ENCODE measurements around the gene IGF2BP2.

The IGF2BP2 gene

GRCh38 chr3:185764163-185764979, 60.5 kb downstream of the IGF2BP2 start:
- DNase-seq (ENCODE audit: low spot score): no peak
- TF ChIP-seq, protein P1, sequence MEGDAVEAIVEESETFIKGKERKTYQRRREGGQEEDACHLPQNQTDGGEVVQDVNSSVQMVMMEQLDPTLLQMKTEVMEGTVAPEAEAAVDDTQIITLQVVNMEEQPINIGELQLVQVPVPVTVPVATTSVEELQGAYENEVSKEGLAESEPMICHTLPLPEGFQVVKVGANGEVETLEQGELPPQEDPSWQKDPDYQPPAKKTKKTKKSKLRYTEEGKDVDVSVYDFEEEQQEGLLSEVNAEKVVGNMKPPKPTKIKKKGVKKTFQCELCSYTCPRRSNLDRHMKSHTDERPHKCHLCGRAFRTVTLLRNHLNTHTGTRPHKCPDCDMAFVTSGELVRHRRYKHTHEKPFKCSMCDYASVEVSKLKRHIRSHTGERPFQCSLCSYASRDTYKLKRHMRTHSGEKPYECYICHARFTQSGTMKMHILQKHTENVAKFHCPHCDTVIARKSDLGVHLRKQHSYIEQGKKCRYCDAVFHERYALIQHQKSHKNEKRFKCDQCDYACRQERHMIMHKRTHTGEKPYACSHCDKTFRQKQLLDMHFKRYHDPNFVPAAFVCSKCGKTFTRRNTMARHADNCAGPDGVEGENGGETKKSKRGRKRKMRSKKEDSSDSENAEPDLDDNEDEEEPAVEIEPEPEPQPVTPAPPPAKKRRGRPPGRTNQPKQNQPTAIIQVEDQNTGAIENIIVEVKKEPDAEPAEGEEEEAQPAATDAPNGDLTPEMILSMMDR (IDR thresholded peaks at IDR 0.05; ENCODE audit: poor library complexity, severe bottlenecking): no peak
- ATAC-seq (ENCODE audit: low read depth): no peak
- Histone ChIP-seq H3K4me1 (ENCODE audit: insufficient read depth, poor library complexity, severe bottlenecking) (peaks cover 82% of the 10 kb centered on the region), H3K9me3 (ENCODE audit: severe bottlenecking) (no peaks in the 10 kb centered on the region), H3K36me3 (ENCODE audit: low read depth) (no peaks in the 10 kb centered on the region), H3K4me3 (ENCODE audit: severe bottlenecking) (no peak overlapping the region), H3K27ac (ENCODE audit: poor library complexity, severe bottlenecking) (peak overlapping the region; percentile 23), H3K27me3 (ENCODE audit: insufficient read depth, poor library complexity, severe bottlenecking) (no peaks in the 10 kb centered on the region)

GRCh38 chr3:185763347-185764005, 61.4 kb downstream of the IGF2BP2 start:
- Histone ChIP-seq H3K27ac (ENCODE audit: poor library complexity, severe bottlenecking) (peak overlapping the region; percentile 23), H3K9me3 (ENCODE audit: severe bottlenecking) (no peaks in the 10 kb centered on the region), H3K4me1 (ENCODE audit: insufficient read depth, poor library complexity, severe bottlenecking) (peaks cover 91% of the 10 kb centered on the region), H3K4me3 (ENCODE audit: severe bottlenecking) (no peak overlapping the region), H3K27me3 (ENCODE audit: insufficient read depth, poor library complexity, severe bottlenecking) (no peaks in the 10 kb centered on the region), H3K36me3 (ENCODE audit: low read depth) (peaks cover 6% of the 10 kb centered on the region)
- DNase-seq (ENCODE audit: low spot score) (no peak), ATAC-seq (ENCODE audit: low read depth) (no peak)
- TF ChIP-seq, protein P1 (IDR thresholded peaks at IDR 0.05; ENCODE audit: poor library complexity, severe bottlenecking): no peak

GRCh38 chr3:185760550-185760949, 64.3 kb downstream of the IGF2BP2 start:
- Histone ChIP-seq H3K36me3 (ENCODE audit: low read depth) (peaks cover 28% of the 10 kb centered on the region), H3K4me1 (ENCODE audit: insufficient read depth, poor library complexity, severe bottlenecking) (peaks cover 74% of the 10 kb centered on the region), H3K27ac (ENCODE audit: poor library complexity, severe bottlenecking) (peak overlapping the region; percentile 36), H3K4me3 (ENCODE audit: severe bottlenecking) (no peak overlapping the region), H3K27me3 (ENCODE audit: insufficient read depth, poor library complexity, severe bottlenecking) (no peaks in the 10 kb centered on the region), H3K9me3 (ENCODE audit: severe bottlenecking) (no peaks in the 10 kb centered on the region)
- no peak for DNase-seq (ENCODE audit: low spot score)
- peak; percentile 54 for ATAC-seq (ENCODE audit: low read depth)
- TF ChIP-seq, protein P1 (IDR thresholded peaks at IDR 0.05; ENCODE audit: poor library complexity, severe bottlenecking): no peak

GRCh38 chr3:185760088-185760487, 64.8 kb downstream of the IGF2BP2 start:
- H3K27ac ChIP-seq (ENCODE audit: poor library complexity, severe bottlenecking): peak overlapping the region; percentile 36
- DNase-seq (ENCODE audit: low spot score) (no peak), ATAC-seq (ENCODE audit: low read depth) (no peak)
- no peaks in the 10 kb centered on the region for H3K9me3 ChIP-seq (ENCODE audit: severe bottlenecking)
- no peaks in the 10 kb centered on the region for H3K27me3 ChIP-seq (ENCODE audit: insufficient read depth, poor library complexity, severe bottlenecking)
- H3K4me1 ChIP-seq (ENCODE audit: insufficient read depth, poor library complexity, severe bottlenecking): peaks cover 70% of the 10 kb centered on the region
- peaks cover 33% of the 10 kb centered on the region for H3K36me3 ChIP-seq (ENCODE audit: low read depth)
- no peak overlapping the region for H3K4me3 ChIP-seq (ENCODE audit: severe bottlenecking)
- TF ChIP-seq, protein P1 (IDR thresholded peaks at IDR 0.05; ENCODE audit: poor library complexity, severe bottlenecking): no peak

All from RWPE2 (cell line).